SK-N-MC (cell line): Measurements from ENCODE around the gene SECISBP2.

Source experiments
- EZH2 ChIP-seq: fragments of 200-600 bp; sonication (generic); IDR thresholded peaks from one replicate; pipeline ENCODE4 v1.6.1; 2017; ENCODE audit warnings: antibody characterized with exemption
- POLR2AphosphoS5 ChIP-seq: IDR thresholded peaks from 2 replicates; pipeline ENCODE4 v1.6.1; 2012; ENCODE audit warnings: mild to moderate bottlenecking, low read depth, low read length, borderline replicate concordance

DNA sequence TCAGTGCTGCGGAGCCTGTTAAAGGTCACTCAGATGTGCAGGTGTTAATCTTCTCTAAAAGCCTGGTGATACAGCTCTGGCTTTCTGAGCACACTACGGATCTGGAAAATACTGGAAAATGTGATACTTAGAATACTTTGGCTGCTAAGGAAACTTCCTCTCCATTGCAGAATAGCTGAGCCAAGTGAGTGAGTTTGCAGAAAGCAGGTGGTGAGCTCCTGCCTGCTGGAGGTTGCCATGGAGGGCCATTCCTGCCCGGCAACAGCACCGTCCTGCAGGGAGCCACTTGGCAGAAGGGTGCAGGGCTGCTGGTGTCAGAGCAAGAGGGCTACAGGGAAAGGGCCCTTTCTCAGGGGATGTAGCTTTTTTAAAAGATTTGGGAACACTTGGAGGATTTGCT, 40.7 kb downstream of the SECISBP2 start:
- TF ChIP-seq POLR2AphosphoS5 (no peak), EZH2 (no peak)
